ENCODE results near the gene VWA3B. TPM values are rescaled to one million over a fixed set of nuclear protein-coding genes. Genes with fewer than 3 reads are reported as not detected.

The VWA3B gene
- total and polyA plus RNA-seq, 2 donors (not counting 3 experiments of a cell fraction or from before 2014, with no cell fraction given), result not detected

DNA sequence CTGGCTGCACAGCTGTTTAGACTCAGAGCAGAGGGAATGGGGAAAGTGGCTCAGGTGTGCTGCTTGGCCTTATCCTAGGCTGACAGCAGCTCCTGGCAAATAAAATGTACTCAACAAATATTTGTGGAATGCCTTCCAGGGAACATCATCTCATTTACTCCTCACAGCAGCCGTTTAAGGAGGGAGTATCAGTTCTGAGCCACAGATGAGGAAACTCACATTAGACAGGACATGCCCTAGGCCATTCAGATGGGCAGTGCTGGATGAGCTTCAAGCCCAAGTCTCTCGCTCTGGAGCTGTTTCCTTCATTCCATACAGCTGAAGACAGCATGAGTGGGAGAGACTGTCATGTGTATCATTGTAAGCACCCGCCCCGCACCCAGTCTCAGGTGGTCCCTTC is 129.6 kb downstream of the VWA3B start:
- Histone ChIP-seq H3K27ac (ENCODE audit: insufficient read depth, low read depth, low read length) (no peak overlapping the region), H4K20me1 (replicated peaks; ENCODE audit: control insufficient read depth, extremely low read depth, insufficient read depth, low read length) (no peaks in the 10 kb centered on the region), H3K79me2 (ENCODE audit: control insufficient read depth, insufficient read depth, low read length) (no peaks in the 10 kb centered on the region), H3K27me3 (ENCODE audit: control insufficient read depth in 2 of 2, insufficient read depth in 2 of 2, low read length in 2 of 2) (peaks cover 0 to 7% of the 10 kb centered on the region in 2 experiments), H3K9me1 (replicated peaks; ENCODE audit: control insufficient read depth, extremely low read depth, insufficient read depth, low read length) (no peaks in the 10 kb centered on the region), H2AFZ (ENCODE audit: low read depth, low read length) (no peak overlapping the region), H3K4me2 (ENCODE audit: insufficient read depth, low read length) (no peak overlapping the region), H3K9ac (replicated peaks; ENCODE audit: extremely low read depth, insufficient read depth, low read length) (no peak overlapping the region), H3K4me3 (replicated peaks in 1 of 3; ENCODE audit: insufficient read depth in 1 of 3, low read depth in 1 of 3, low read length in 3 of 3) (no peak overlapping the region), H3K9me3 (replicated peaks; ENCODE audit: control insufficient read depth, insufficient read depth, low read length) (no peaks in the 10 kb centered on the region), H3K36me3 (ENCODE audit: control insufficient read depth in 2 of 2, extremely low read depth in 1 of 2, insufficient read depth in 2 of 2, low read length in 2 of 2) (no peaks in the 10 kb centered on the region), H3K4me1 (ENCODE audit: control insufficient read depth, extremely low read depth, insufficient read depth, low read length) (no peaks in the 10 kb centered on the region)
- no TSS peak for BruUV-seq (replicated peaks)
- no peak for FAIRE-seq
- intact Hi-C loops (cut with micrococcal nuclease), result no loop called here
- dilution Hi-C loops (cut with MboI; ENCODE audit: extremely low pct_ligation_motif_present, low sequenced_read_pairs), result no loop called here
- no peak for TF ChIP-seq JUN (IDR thresholded peaks at IDR 0.05; ENCODE audit: borderline replicate concordance, insufficient read depth, insufficient read length, low read depth)
- TF ChIP-seq FOS (IDR thresholded peaks at IDR 0.05; ENCODE audit: borderline replicate concordance, insufficient read depth, low read length), result no peak
- no peak for TF ChIP-seq POLR2A (IDR thresholded peaks at IDR 0.05; ENCODE audit: low read depth, low read length)
- TF ChIP-seq, protein P1, sequence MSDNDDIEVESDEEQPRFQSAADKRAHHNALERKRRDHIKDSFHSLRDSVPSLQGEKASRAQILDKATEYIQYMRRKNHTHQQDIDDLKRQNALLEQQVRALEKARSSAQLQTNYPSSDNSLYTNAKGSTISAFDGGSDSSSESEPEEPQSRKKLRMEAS (IDR thresholded peaks at IDR 0.05; ENCODE audit: insufficient read depth, insufficient read length), result no peak
- TF ChIP-seq, protein P2, sequence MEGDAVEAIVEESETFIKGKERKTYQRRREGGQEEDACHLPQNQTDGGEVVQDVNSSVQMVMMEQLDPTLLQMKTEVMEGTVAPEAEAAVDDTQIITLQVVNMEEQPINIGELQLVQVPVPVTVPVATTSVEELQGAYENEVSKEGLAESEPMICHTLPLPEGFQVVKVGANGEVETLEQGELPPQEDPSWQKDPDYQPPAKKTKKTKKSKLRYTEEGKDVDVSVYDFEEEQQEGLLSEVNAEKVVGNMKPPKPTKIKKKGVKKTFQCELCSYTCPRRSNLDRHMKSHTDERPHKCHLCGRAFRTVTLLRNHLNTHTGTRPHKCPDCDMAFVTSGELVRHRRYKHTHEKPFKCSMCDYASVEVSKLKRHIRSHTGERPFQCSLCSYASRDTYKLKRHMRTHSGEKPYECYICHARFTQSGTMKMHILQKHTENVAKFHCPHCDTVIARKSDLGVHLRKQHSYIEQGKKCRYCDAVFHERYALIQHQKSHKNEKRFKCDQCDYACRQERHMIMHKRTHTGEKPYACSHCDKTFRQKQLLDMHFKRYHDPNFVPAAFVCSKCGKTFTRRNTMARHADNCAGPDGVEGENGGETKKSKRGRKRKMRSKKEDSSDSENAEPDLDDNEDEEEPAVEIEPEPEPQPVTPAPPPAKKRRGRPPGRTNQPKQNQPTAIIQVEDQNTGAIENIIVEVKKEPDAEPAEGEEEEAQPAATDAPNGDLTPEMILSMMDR (IDR thresholded peaks at IDR 0.05; ENCODE audit: extremely low read depth in 1 of 2, insufficient read depth in 1 of 2, low read depth in 1 of 2, low read length in 2 of 2), result no peak
- no peak for TF ChIP-seq GATA2 (IDR thresholded peaks at IDR 0.05; ENCODE audit: insufficient read depth, insufficient read length, low read depth, low read length)
- no peak for TF ChIP-seq EZH2 (IDR thresholded peaks at IDR 0.05; ENCODE audit: borderline replicate concordance, low read depth, low read length, severe bottlenecking)
- no peak for TF ChIP-seq MYC (IDR thresholded peaks at IDR 0.05; ENCODE audit: low read depth, low read length)
- TF ChIP-seq POLR2AphosphoS5 (IDR thresholded peaks at IDR 0.05; ENCODE audit: insufficient read depth, low read depth, low read length), result no peak
- POLR2A ChIA-PET, result no interaction called here
- DNase-seq (ENCODE audit: low read depth, low spot score), result no peak
- CTCF ChIA-PET, result interaction anchor here (1.1 to 1.7 kb wide), 2 partner anchors 53 to 54 kb away, joined by 3 to 5 read pairs; no protein-coding TSS in a partner anchor

All from endothelial cell of umbilical vein (primary cell).